Uterus (tissue), 4 donors: ENCODE data around the gene KLK14. TPM values are rescaled to one million over a fixed set of nuclear protein-coding genes. Genes with fewer than 3 reads are reported as not detected.

Experiments used
- DNase-seq, 2 donors: peaks; one replicate each; pipeline ENCODE4 v3.0.0-alpha.2; 2019 to 2020
- H3K27ac ChIP-seq, 2 donors: fragments of 200-600 bp; sonication (generic); 1 replicate in 1 of 2; 2 replicates in 1 of 2; pipeline ENCODE4 v1.5.1; 2016 to 2018
- H3K27me3 ChIP-seq, 2 donors: fragments of 200-600 bp; sonication (generic); one replicate each; pipeline ENCODE4 v1.5.1; 2018 to 2019; ENCODE audit warnings: control low read depth in 1 of 2
- H3K36me3 ChIP-seq, 2 donors: fragments of 200-600 bp; sonication (generic); one replicate each; pipeline ENCODE4 v1.5.1; 2019; ENCODE audit warnings: control low read depth in 1 of 2
- H3K4me1 ChIP-seq, 2 donors: fragments of 200-600 bp; sonication (generic); one replicate each; pipeline ENCODE4 v1.5.1; 2018 to 2019; ENCODE audit warnings: control low read depth in 1 of 2
- H3K4me3 ChIP-seq, 2 donors: fragments of 200-600 bp; sonication (generic); 1 replicate in 1 of 2; 2 replicates in 1 of 2; pipeline ENCODE4 v1.5.1; 2018 to 2019; ENCODE audit warnings: mild to moderate bottlenecking in 1 of 2
- H3K9me3 ChIP-seq, 2 donors: fragments of 200-600 bp; sonication (generic); one replicate each; pipeline ENCODE4 v1.5.1; 2019; ENCODE audit warnings: control low read depth in 1 of 2
- POLR2A ChIP-seq, 2 donors: fragments of 450-650 bp; IDR thresholded peaks; one replicate each; pipeline ENCODE4 v1.6.1; 2016; ENCODE audit warnings: antibody characterized with exemption in 2 of 2, mild to moderate bottlenecking in 1 of 2, moderate library complexity in 1 of 2
- intact Hi-C: fragments of 100-400 bp; cut with DNase I; formaldehyde crosslinking; loops from one replicate; pipeline ENCODE4 v1.15.1; 2023; ENCODE audit warnings: low total_unique reads
- total RNA-seq, 4 donors: library from RNA; depleted of rRNA in 3 of 4; stranded (reverse); fragments of >200 nt in 3 of 4; gene quantifications; one replicate each; pipeline versions ENCODE4 v1.1.0 to v1.2.4, GENCODE V29; 2014 to 2023
- TF ChIP-seq, protein P1 (sequence below), 4 experiments: fragments of 200-600 bp in 2 of 4; fragments of 450-650 bp in 2 of 4; sonication (generic) in 2 of 4; IDR thresholded peaks; one replicate each; pipeline ENCODE4 v1.5.1; 2016 to 2019; ENCODE audit warnings: antibody characterized with exemption in 4 of 4, mild to moderate bottlenecking in 2 of 4, moderate library complexity in 1 of 4
- donor health status: DM: yes; HTN: yes; CAD: no.

KLK14 gene
- total RNA-seq, 4 donors from 2014 or later: 0.76 TPM; not detected in 3

DNA sequence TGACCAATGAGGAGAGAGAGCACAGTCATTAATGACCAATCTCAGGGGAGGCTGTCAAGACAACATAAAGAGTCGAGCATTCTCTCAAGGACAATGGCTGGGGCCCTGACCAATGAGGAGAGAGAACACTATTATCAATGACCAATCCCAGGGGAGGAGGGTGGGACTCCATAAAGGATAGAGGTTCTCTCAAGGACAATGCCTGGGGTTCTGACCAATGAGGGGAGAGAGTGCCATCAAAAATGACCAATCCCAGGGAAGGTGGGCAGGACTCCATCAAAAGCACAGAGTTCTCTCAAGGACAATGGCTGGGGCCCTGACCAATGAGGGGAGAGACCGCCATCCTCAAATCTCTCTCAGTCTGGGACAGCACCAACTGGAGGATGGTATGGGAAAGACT, 53.0 kb downstream of the KLK14 start:
- no peak for DNase-seq
- intact Hi-C loops: loop anchor here (10.0 kb wide), 1 partner anchor 125 kb away; no protein-coding TSS in a partner anchor
- H3K4me3 ChIP-seq: no peak overlapping the region
- no peaks in the 10 kb centered on the region for H3K36me3 ChIP-seq
- H3K27ac ChIP-seq: no peak overlapping the region
- peaks cover 0 to 6% of the 10 kb centered on the region in 2 donors for H3K27me3 ChIP-seq
- H3K9me3 ChIP-seq: no peaks in the 10 kb centered on the region
- no peaks in the 10 kb centered on the region for H3K4me1 ChIP-seq
- TF ChIP-seq POLR2A (IDR thresholded peaks at IDR 0.05): no peak
- TF ChIP-seq, protein P1, sequence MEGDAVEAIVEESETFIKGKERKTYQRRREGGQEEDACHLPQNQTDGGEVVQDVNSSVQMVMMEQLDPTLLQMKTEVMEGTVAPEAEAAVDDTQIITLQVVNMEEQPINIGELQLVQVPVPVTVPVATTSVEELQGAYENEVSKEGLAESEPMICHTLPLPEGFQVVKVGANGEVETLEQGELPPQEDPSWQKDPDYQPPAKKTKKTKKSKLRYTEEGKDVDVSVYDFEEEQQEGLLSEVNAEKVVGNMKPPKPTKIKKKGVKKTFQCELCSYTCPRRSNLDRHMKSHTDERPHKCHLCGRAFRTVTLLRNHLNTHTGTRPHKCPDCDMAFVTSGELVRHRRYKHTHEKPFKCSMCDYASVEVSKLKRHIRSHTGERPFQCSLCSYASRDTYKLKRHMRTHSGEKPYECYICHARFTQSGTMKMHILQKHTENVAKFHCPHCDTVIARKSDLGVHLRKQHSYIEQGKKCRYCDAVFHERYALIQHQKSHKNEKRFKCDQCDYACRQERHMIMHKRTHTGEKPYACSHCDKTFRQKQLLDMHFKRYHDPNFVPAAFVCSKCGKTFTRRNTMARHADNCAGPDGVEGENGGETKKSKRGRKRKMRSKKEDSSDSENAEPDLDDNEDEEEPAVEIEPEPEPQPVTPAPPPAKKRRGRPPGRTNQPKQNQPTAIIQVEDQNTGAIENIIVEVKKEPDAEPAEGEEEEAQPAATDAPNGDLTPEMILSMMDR (IDR thresholded peaks at IDR 0.05): no peak

Other genes with a start within 250 kb of the KLK14 start
- gene KLK15, start 249.3 kb downstream of the KLK14 start, total RNA-seq: not detected
- 1 to 10 TPM in 1 of 4 donors, not detected in 3; 1.4 TPM for gene KLK3, start 228.0 kb downstream of the KLK14 start, total RNA-seq
- under 1 TPM in 1 of 4 donors, not detected in 3; 0.41 TPM for gene KLK2, start 209.4 kb downstream of the KLK14 start, total RNA-seq
- 1 to 10 TPM in 1 of 4 donors, not detected in 3; 3.4 TPM for gene KLK4, start 171.5 kb downstream of the KLK14 start, total RNA-seq
- gene KLK5, start 129.8 kb downstream of the KLK14 start, total RNA-seq: 1 to 10 TPM in 1 of 4 donors, under 1 TPM in 1, not detected in 2; 0.69 to 1.0 TPM
- 1 to 10 TPM in 1 of 4 donors, under 1 TPM in 1, not detected in 2; 0.46 to 1.0 TPM for gene KLK6, start 113.3 kb downstream of the KLK14 start, total RNA-seq
- gene KLK7, start 99.0 kb downstream of the KLK14 start, total RNA-seq: 1 to 10 TPM in 1 of 4 donors, under 1 TPM in 1, not detected in 2; 0.14 to 1.1 TPM
- gene KLK8, start 81.3 kb downstream of the KLK14 start, total RNA-seq: 1 to 10 TPM in 1 of 4 donors, not detected in 3; 4.8 TPM
- 1 to 10 TPM in 2 of 4 donors, not detected in 2; 3.8 to 4.1 TPM for gene KLK10, start 63.2 kb downstream of the KLK14 start, total RNA-seq
- gene KLK11, start 56.3 kb downstream of the KLK14 start, total RNA-seq: 1 to 10 TPM in 2 of 4 donors, not detected in 2; 1.3 to 2.0 TPM
- gene KLK12, start 47.9 kb downstream of the KLK14 start, total RNA-seq: not detected
- not detected for gene KLK13, start 17.8 kb downstream of the KLK14 start, total RNA-seq
- gene CTU1, start 25.5 kb upstream of the KLK14 start, total RNA-seq: 10 to 100 TPM in 1 of 4 donors, 1 to 10 TPM in 2, not detected in 1; 7.8 to 27.7 (median 8.4) TPM
- gene SIGLEC9, start 42.0 kb upstream of the KLK14 start, total RNA-seq: 1 to 10 TPM in 3 of 4 donors, under 1 TPM in 1; 0.51 to 2.6 (median 1.7) TPM
- gene SIGLEC7, start 59.4 kb upstream of the KLK14 start, total RNA-seq: under 1 TPM in 2 of 4 donors, not detected in 2; 0.14 to 0.59 TPM
- 1 to 10 TPM in 2 of 4 donors, under 1 TPM in 1, not detected in 1; 0.26 to 3.3 (median 3.0) TPM for gene CD33, start 142.2 kb upstream of the KLK14 start, total RNA-seq
- under 1 TPM in 1 of 4 donors, not detected in 3; 0.55 TPM for gene SIGLECL1, start 168.2 kb upstream of the KLK14 start, total RNA-seq
- gene IGLON5, start 228.8 kb upstream of the KLK14 start, total RNA-seq: under 1 TPM in 1 of 4 donors, not detected in 3; 0.28 TPM